ENCODE measurements around the gene INTS14. TPM values are rescaled to one million over a fixed set of nuclear protein-coding genes. Genes with fewer than 3 reads are reported as not detected.

INTS14 gene
- total RNA-seq, 2 experiments from 2014 or later = 47.4 to 48.1 TPM

GRCh38 chr15:65629548-65629947, 18.6 kb upstream of the INTS14 start:
- Mint-ChIP-seq H3K36me3 (ENCODE audit: low read depth) (no peaks in the 10 kb centered on the region), H3K4me3 (no peak overlapping the region), H3K27me3 (no peaks in the 10 kb centered on the region), H3K27ac (no peak overlapping the region), H3K9me3 (no peaks in the 10 kb centered on the region), H3K4me1 (ENCODE audit: low read depth) (peaks cover 12% of the 10 kb centered on the region)
- intact Hi-C loops (cut with micrococcal nuclease) = no loop called here
- CTCF ChIA-PET = interaction anchor here (1.3 to 3.1 kb wide), 2 partner anchors 9 to 18 kb away, joined by 3 to 26 read pairs; partner anchors contain the start of gene INTS14
- no peak for TF ChIP-seq CTCF (IDR thresholded peaks at IDR 0.05)
- no peak for DNase-seq
- POLR2A ChIA-PET = interaction anchor here (0.7 to 0.8 kb wide), 2 partner anchors 205 to 288 kb away, joined by 3 read pairs; no protein-coding TSS in a partner anchor
- ATAC-seq = no peak

GRCh38 chr15:65626856-65627255, 15.9 kb upstream of the INTS14 start:
- no peak for TF ChIP-seq CTCF (IDR thresholded peaks at IDR 0.05)
- Mint-ChIP-seq H3K27me3 (no peaks in the 10 kb centered on the region), H3K4me3 (no peak overlapping the region), H3K27ac (no peak overlapping the region), H3K9me3 (no peaks in the 10 kb centered on the region), H3K4me1 (ENCODE audit: low read depth) (peaks cover 6% of the 10 kb centered on the region), H3K36me3 (ENCODE audit: low read depth) (no peaks in the 10 kb centered on the region)
- DNase-seq (no peak), ATAC-seq (no peak)
- ChIA-PET POLR2A (no interaction called here), CTCF (no interaction called here)
- intact Hi-C loops (cut with micrococcal nuclease) = no loop called here

GRCh38 chr15:65623103-65623502, 12.2 kb upstream of the INTS14 start:
- H3K9me3 Mint-ChIP-seq = no peaks in the 10 kb centered on the region
- no peak for TF ChIP-seq CTCF (IDR thresholded peaks at IDR 0.05)
- H3K4me1 Mint-ChIP-seq (ENCODE audit: low read depth) = no peaks in the 10 kb centered on the region
- DNase-seq (no peak), ATAC-seq (no peak)
- H3K4me3 Mint-ChIP-seq = no peak overlapping the region
- no peaks in the 10 kb centered on the region for H3K36me3 Mint-ChIP-seq (ENCODE audit: low read depth)
- no peaks in the 10 kb centered on the region for H3K27me3 Mint-ChIP-seq
- H3K27ac Mint-ChIP-seq = no peak overlapping the region
- ChIA-PET POLR2A (no interaction called here), CTCF (interaction anchor here (0.8 to 3.5 kb wide), 2 partner anchors 15 to 238 kb away, joined by 3 to 17 read pairs; no protein-coding TSS in a partner anchor)
- intact Hi-C loops (cut with micrococcal nuclease) = no loop called here

- CTCF ChIA-PET = interaction anchor here (0.9 to 3.5 kb wide), 3 partner anchors 17 to 237 kb away, joined by 3 to 17 read pairs (median 3); no protein-coding TSS in a partner anchor
- no peak within 1 kb of the TSS for H3K27ac Mint-ChIP-seq
- H3K4me1 Mint-ChIP-seq (ENCODE audit: low read depth) = no peaks in the 10 kb centered on the region
- ATAC-seq = no peak
- H3K4me3 Mint-ChIP-seq = no peak within 1 kb of the TSS
- H3K27me3 Mint-ChIP-seq = no peaks in the 10 kb centered on the region
- intact Hi-C loops (cut with micrococcal nuclease) = no loop called here
- TF ChIP-seq CTCF (IDR thresholded peaks at IDR 0.05) = no peak
- H3K36me3 Mint-ChIP-seq (ENCODE audit: low read depth) = no peaks in the 10 kb centered on the region
- H3K9me3 Mint-ChIP-seq = no peaks in the 10 kb centered on the region
- POLR2A ChIA-PET = interaction anchor here (0.8 to 1.8 kb wide), 2 partner anchors 11 to 15 kb away, joined by 3 to 6 read pairs; partner anchors contain the start of gene INTS14
- no peak for DNase-seq
These were observed 10.7 kb upstream of the INTS14 start, which contains the start of gene SLC24A1 for GRCh38 chr15:65621638-65622037. Gene SLC24A1, plus strand, starts transcription at chr15:65621938. Its CDS starts 2,143 bp downstream, at chr15:65624081.

GRCh38 chr15:65620833-65621232, 9.9 kb upstream of the INTS14 start:
- H3K9me3 Mint-ChIP-seq = no peaks in the 10 kb centered on the region
- H3K27ac Mint-ChIP-seq = no peak overlapping the region
- POLR2A ChIA-PET = interaction anchor here (0.8 to 1.8 kb wide), 2 partner anchors 10 to 14 kb away, joined by 3 to 6 read pairs; partner anchors contain the start of gene INTS14
- no peak overlapping the region for H3K4me3 Mint-ChIP-seq
- H3K36me3 Mint-ChIP-seq (ENCODE audit: low read depth) = no peaks in the 10 kb centered on the region
- no peak for DNase-seq
- intact Hi-C loops (cut with micrococcal nuclease) = no loop called here
- no peak for TF ChIP-seq CTCF (IDR thresholded peaks at IDR 0.05)
- H3K4me1 Mint-ChIP-seq (ENCODE audit: low read depth) = no peaks in the 10 kb centered on the region
- no peaks in the 10 kb centered on the region for H3K27me3 Mint-ChIP-seq
- CTCF ChIA-PET = interaction anchor here (0.9 to 3.5 kb wide), 2 partner anchors 18 to 236 kb away, joined by 3 to 17 read pairs; no protein-coding TSS in a partner anchor
- no peak for ATAC-seq
